DMS 273 (cell line): ENCODE data around the gene GINS1.
A peak's percentile ranks its signal among the peaks of the same experiment; 100 is the strongest.

Experiments
- DNase-seq: peaks from one replicate; lab custom pipeline; 2025; ENCODE audit not compliant: unreplicated experiment; lab: John Stamatoyannopoulos, UW

GINS1 gene

GRCh38 chr20:25476106-25477013 is 68.9 kb downstream of the GINS1 start:
- no peak for DNase-seq

GRCh38 chr20:25477014-25477882 is 69.8 kb downstream of the GINS1 start:
- no peak for DNase-seq

GRCh38 chr20:25478889-25479568 is 71.6 kb downstream of the GINS1 start:
- no peak for DNase-seq

GRCh38 chr20:25479638-25480037 is 72.2 kb downstream of the GINS1 start:
- no peak for DNase-seq

GRCh38 chr20:25480156-25480555 is 72.7 kb downstream of the GINS1 start:
- no peak for DNase-seq

- DNase-seq, result no peak
These were observed 73.3 kb downstream of the GINS1 start for GRCh38 chr20:25480797-25481196.

GRCh38 chr20:25481235-25481917 is 73.9 kb downstream of the GINS1 start:
- DNase-seq, result no peak

- no peak for DNase-seq
These were observed 74.4 kb downstream of the GINS1 start for GRCh38 chr20:25481918-25482253.

GRCh38 chr20:25483431-25484132 is 76.1 kb downstream of the GINS1 start:
- DNase-seq, result peak; percentile 20

- DNase-seq, result peak; percentile 77
These were observed 76.9 kb downstream of the GINS1 start for GRCh38 chr20:25484224-25484846.

GRCh38 chr20:25484911-25485511 is 77.5 kb downstream of the GINS1 start:
- no peak for DNase-seq

GRCh38 chr20:25485872-25486271 is 78.4 kb downstream of the GINS1 start:
- peak; percentile 15 for DNase-seq

GRCh38 chr20:25486377-25486776 is 78.9 kb downstream of the GINS1 start:
- peak; percentile 81 for DNase-seq

- peak; percentile 21 for DNase-seq
These were observed 79.8 kb downstream of the GINS1 start for GRCh38 chr20:25487306-25487705.

- no peak for DNase-seq
These were observed 80.5 kb downstream of the GINS1 start for GRCh38 chr20:25487975-25488374.

GRCh38 chr20:25489221-25489871 is 81.9 kb downstream of the GINS1 start:
- DNase-seq, result no peak

GRCh38 chr20:25490656-25491445 is 83.4 kb downstream of the GINS1 start:
- DNase-seq, result no peak

- no peak for DNase-seq
These were observed 84.1 kb downstream of the GINS1 start for GRCh38 chr20:25491446-25492038.
